Suprapubic skin (tissue), 4 donors: ENCODE measurements around the gene USP20. TPM values are rescaled to one million over a fixed set of nuclear protein-coding genes. Genes with fewer than 3 reads are reported as not detected.

ENCODE experiments used
- DNase-seq, 2 donors: peaks; one replicate each; pipeline ENCODE4 v3.0.0-alpha.2; 2019; ENCODE audit warnings: low spot score in 2 of 2
- H3K27ac ChIP-seq: fragments of 200-600 bp; sonication (generic); one replicate; pipeline ENCODE4 v1.5.1; 2019
- H3K27me3 ChIP-seq: fragments of 200-600 bp; sonication (generic); one replicate; pipeline ENCODE4 v1.5.1; 2019
- H3K36me3 ChIP-seq: fragments of 200-600 bp; sonication (generic); one replicate; pipeline ENCODE4 v1.5.1; 2019
- H3K4me1 ChIP-seq: fragments of 200-600 bp; sonication (generic); one replicate; pipeline ENCODE4 v1.5.1; 2019
- H3K4me3 ChIP-seq: fragments of 200-600 bp; sonication (generic); one replicate; pipeline ENCODE4 v1.5.1; 2019; ENCODE audit warnings: mild to moderate bottlenecking
- H3K9me3 ChIP-seq: fragments of 200-600 bp; sonication (generic); one replicate; pipeline ENCODE4 v1.5.1; 2019
- EP300 ChIP-seq: sonication (generic); formaldehyde crosslinking; IDR thresholded peaks from one replicate; pipeline ENCODE4 v1.6.1; 2017; ENCODE audit warnings: antibody characterized with exemption
- POLR2A ChIP-seq, 2 donors: fragments of 450-650 bp; IDR thresholded peaks; one replicate each; pipeline ENCODE4 v1.6.1; 2017; ENCODE audit warnings: antibody characterized with exemption in 2 of 2, mild to moderate bottlenecking in 2 of 2, moderate library complexity in 2 of 2
- POLR2AphosphoS5 ChIP-seq, 3 donors: sonication (generic); formaldehyde crosslinking; IDR thresholded peaks; one replicate each; pipeline ENCODE4 v1.6.1; 2017; ENCODE audit warnings: antibody characterized with exemption in 3 of 3
- WGBS: methylation state at CpG from one replicate; pipeline ENCODE4 v1.1.5; 2018; 5-methylcytosine and 5-hydroxymethylcytosine counted together
- total RNA-seq, 4 donors: library from RNA; depleted of rRNA; stranded (reverse); fragments of >200 nt; gene quantifications; one replicate each; pipeline ENCODE4 v1.1.0, GENCODE V29; 2016
- TF ChIP-seq, protein P1 (sequence below), 2 donors: fragments of 200-600 bp in 1 of 2; fragments of 450-650 bp in 1 of 2; sonication (generic) in 1 of 2; IDR thresholded peaks; one replicate each; pipeline ENCODE4 v1.5.1; 2016 to 2019; ENCODE audit warnings: antibody characterized with exemption in 2 of 2, mild to moderate bottlenecking in 1 of 2, moderate library complexity in 1 of 2

Gene USP20
- total RNA-seq, 4 donors from 2014 or later: 22.6 to 51.4 (median 34.4) TPM

GRCh38 chr9:129814432-129815223 lies 20.6 kb upstream of the USP20 start:
- H3K36me3 ChIP-seq: peaks cover 79% of the 10 kb centered on the region
- 82% methylated on average over 17 of the region's 17 CpGs for WGBS
- TF ChIP-seq POLR2A (IDR thresholded peaks at IDR 0.05): no peak
- no peak for TF ChIP-seq EP300
- TF ChIP-seq, protein P1, sequence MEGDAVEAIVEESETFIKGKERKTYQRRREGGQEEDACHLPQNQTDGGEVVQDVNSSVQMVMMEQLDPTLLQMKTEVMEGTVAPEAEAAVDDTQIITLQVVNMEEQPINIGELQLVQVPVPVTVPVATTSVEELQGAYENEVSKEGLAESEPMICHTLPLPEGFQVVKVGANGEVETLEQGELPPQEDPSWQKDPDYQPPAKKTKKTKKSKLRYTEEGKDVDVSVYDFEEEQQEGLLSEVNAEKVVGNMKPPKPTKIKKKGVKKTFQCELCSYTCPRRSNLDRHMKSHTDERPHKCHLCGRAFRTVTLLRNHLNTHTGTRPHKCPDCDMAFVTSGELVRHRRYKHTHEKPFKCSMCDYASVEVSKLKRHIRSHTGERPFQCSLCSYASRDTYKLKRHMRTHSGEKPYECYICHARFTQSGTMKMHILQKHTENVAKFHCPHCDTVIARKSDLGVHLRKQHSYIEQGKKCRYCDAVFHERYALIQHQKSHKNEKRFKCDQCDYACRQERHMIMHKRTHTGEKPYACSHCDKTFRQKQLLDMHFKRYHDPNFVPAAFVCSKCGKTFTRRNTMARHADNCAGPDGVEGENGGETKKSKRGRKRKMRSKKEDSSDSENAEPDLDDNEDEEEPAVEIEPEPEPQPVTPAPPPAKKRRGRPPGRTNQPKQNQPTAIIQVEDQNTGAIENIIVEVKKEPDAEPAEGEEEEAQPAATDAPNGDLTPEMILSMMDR (IDR thresholded peaks at IDR 0.05): no peak
- TF ChIP-seq POLR2AphosphoS5 (IDR thresholded peaks at IDR 0.05): no peak
- no peak overlapping the region for H3K4me3 ChIP-seq
- H3K27me3 ChIP-seq: no peaks in the 10 kb centered on the region
- H3K9me3 ChIP-seq: no peaks in the 10 kb centered on the region
- H3K4me1 ChIP-seq: no peaks in the 10 kb centered on the region
- DNase-seq: no peak
- H3K27ac ChIP-seq: no peak overlapping the region

DNA sequence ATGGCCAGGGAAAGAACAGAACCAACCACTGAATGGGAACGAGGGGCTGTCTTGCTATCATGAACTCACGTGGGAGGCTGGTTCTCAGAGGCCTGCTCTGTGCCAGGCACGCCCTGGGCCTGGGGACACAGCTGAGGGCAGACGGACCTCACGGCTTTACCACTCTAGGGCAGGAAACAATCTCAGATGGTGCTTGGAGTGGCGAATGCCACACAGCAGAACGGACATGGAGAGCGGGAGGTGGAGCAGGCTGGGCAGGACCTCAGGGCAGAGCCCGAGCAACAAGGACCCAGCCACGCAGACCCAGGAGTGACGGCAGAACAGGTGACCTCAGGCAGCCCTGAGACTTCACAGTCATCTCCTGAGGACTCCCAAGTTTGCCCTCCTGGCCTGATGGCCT lies 20.0 kb upstream of the USP20 start:
- no peaks in the 10 kb centered on the region for H3K27me3 ChIP-seq
- H3K27ac ChIP-seq: no peak overlapping the region
- TF ChIP-seq EP300: no peak
- TF ChIP-seq, protein P1 (IDR thresholded peaks at IDR 0.05): no peak
- no peak for TF ChIP-seq POLR2AphosphoS5 (IDR thresholded peaks at IDR 0.05)
- TF ChIP-seq POLR2A (IDR thresholded peaks at IDR 0.05): no peak
- no peaks in the 10 kb centered on the region for H3K4me1 ChIP-seq
- no peak overlapping the region for H3K4me3 ChIP-seq
- 95% methylated on average over 7 of the region's 11 CpGs for WGBS
- no peak for DNase-seq
- no peaks in the 10 kb centered on the region for H3K9me3 ChIP-seq
- peaks cover 78% of the 10 kb centered on the region for H3K36me3 ChIP-seq

GRCh38 chr9:129816501-129817435 lies 18.5 kb upstream of the USP20 start:
- WGBS: 83% methylated on average over 14 of the region's 14 CpGs
- DNase-seq: no peak

DNA sequence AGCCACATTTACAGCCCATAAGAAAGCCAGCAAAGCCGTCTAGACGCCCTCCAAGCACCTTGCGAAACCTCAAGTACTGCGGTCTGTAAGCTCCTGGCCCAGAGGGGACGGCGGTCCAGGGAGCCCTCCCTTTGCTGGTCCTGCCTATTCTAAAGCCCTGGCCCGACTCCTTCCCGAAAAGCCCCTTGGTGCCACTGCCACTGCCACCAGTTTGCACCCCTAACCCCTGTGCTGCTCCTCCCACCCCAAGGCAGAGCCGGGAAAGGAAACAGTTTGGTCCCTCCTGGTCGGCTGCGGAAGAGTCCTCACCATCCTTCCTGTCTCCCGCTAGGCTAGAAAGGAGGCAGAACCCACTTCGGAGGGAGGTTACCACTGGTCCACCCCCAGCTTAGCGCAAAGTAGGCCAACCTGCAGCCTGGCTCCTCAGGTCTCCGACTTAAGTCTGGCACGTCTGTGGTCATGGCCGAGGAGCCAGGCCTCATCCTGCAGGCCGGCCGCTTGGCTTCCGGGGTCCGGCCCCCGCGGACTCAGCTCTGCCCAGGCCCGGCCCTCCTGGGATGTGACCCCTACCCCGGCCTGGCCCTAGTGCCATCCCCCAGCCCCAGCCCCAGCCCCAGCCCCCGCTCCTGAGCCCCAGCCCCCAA lies 12.2 kb upstream of the USP20 start:
- H3K27ac ChIP-seq: peak overlapping the region; percentile 77
- 49% methylated on average over 7 of the region's 26 CpGs for WGBS
- no peaks in the 10 kb centered on the region for H3K27me3 ChIP-seq
- peaks cover 11% of the 10 kb centered on the region for H3K4me1 ChIP-seq
- no peak for DNase-seq
- TF ChIP-seq POLR2AphosphoS5 (IDR thresholded peaks at IDR 0.05): no peak
- TF ChIP-seq EP300: no peak
- TF ChIP-seq, protein P1 (IDR thresholded peaks at IDR 0.05): no peak
- no peak for TF ChIP-seq POLR2A (IDR thresholded peaks at IDR 0.05)
- no peaks in the 10 kb centered on the region for H3K9me3 ChIP-seq
- peaks cover 50% of the 10 kb centered on the region for H3K36me3 ChIP-seq
- peak overlapping the region; percentile 90 for H3K4me3 ChIP-seq

More at GRCh38 chr9:129816501-129817435, 18.5 kb upstream of the USP20 start:
- Histone ChIP-seq H3K9me3 (no peaks in the 10 kb centered on the region), H3K36me3 (peaks cover 87% of the 10 kb centered on the region), H3K27ac (no peak overlapping the region), H3K27me3 (no peaks in the 10 kb centered on the region), H3K4me3 (no peak overlapping the region), H3K4me1 (no peaks in the 10 kb centered on the region)
- TF ChIP-seq, protein P1 (IDR thresholded peaks at IDR 0.05): no peak
- TF ChIP-seq POLR2AphosphoS5 (IDR thresholded peaks at IDR 0.05) (no peak), EP300 (no peak), POLR2A (IDR thresholded peaks at IDR 0.05) (no peak)
